NT2/D1 (cell line): ENCODE data around the gene ADORA2B.

Source experiments
- SUZ12 ChIP-seq: IDR thresholded peaks from 2 replicates; pipeline ENCODE4 v1.6.1; 2011; ENCODE audit not compliant: insufficient read length, insufficient read depth; ENCODE audit errors: extremely low read depth
- YY1 ChIP-seq: IDR thresholded peaks from 2 replicates; pipeline ENCODE4 v1.6.1; 2011; ENCODE audit not compliant: insufficient read length, insufficient read depth

DNA sequence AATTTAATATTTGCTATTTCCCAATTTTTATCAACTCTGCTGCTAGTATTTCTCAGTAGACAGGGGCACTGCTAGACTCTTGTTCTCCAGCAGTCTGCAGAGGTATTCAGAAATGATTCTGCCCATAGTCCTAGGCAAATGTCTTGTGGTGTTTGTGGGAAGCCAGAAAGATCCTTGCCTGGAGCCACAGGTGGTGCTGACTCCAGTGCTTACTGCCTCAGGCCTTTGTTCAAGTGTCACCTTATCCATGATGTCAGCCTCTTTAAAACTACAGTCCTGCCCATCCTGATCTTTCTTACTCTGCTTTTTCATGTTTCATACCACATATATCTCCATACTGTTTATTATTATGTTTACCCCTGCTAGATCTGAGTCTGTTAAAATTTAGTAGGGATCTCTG lies 28.1 kb downstream of the ADORA2B start:
- TF ChIP-seq YY1 (no peak), SUZ12 (no peak)
